ENCODE measurements around the gene EPHB6.

Gene EPHB6

GRCh38 chr7:142908921-142909890 lies 54.3 kb downstream of the EPHB6 start:
- DNase-seq: peak; percentile 45
- in situ Hi-C loops (cut with HindIII; ENCODE audit: low pct_ligation_motif_present, low pct_unique_long_range_greater_than_20kb, low sequenced_read_pairs): no loop called here

GRCh38 chr7:142910031-142910433 lies 55.2 kb downstream of the EPHB6 start:
- in situ Hi-C loops (cut with HindIII; ENCODE audit: low pct_ligation_motif_present, low pct_unique_long_range_greater_than_20kb, low sequenced_read_pairs): no loop called here
- no peak for DNase-seq

- DNase-seq: no peak
- in situ Hi-C loops (cut with HindIII; ENCODE audit: low pct_ligation_motif_present, low pct_unique_long_range_greater_than_20kb, low sequenced_read_pairs): no loop called here
Observed at GRCh38 chr7:142910481-142910880, 55.6 kb downstream of the EPHB6 start.

DNA sequence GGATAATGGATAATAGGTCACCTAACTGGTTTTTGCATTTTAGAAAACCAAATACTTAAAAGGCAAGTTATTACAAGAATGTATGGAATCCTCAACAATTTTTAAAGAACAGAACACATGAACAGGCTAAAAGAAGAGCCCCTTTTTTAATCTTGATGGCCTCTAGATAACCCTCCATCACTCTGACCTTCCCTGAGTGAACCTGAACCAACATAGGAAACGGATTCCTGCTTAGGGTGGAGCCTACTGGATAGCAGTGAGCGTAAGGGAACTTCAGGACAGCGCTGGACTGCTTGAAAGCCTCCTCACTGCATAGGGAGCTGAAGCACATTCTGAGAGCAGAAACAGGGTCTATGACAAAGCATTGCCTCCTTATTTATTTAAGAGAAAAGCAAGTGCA lies 58.2 kb downstream of the EPHB6 start:
- DNase-seq: no peak
- in situ Hi-C loops (cut with HindIII; ENCODE audit: low pct_ligation_motif_present, low pct_unique_long_range_greater_than_20kb, low sequenced_read_pairs): no loop called here

GRCh38 chr7:142913566-142913965 lies 58.7 kb downstream of the EPHB6 start:
- in situ Hi-C loops (cut with HindIII; ENCODE audit: low pct_ligation_motif_present, low pct_unique_long_range_greater_than_20kb, low sequenced_read_pairs): no loop called here
- no peak for DNase-seq

- in situ Hi-C loops (cut with HindIII; ENCODE audit: low pct_ligation_motif_present, low pct_unique_long_range_greater_than_20kb, low sequenced_read_pairs): no loop called here
- no peak for DNase-seq
Observed at GRCh38 chr7:142914121-142914520, 59.2 kb downstream of the EPHB6 start.

DNA sequence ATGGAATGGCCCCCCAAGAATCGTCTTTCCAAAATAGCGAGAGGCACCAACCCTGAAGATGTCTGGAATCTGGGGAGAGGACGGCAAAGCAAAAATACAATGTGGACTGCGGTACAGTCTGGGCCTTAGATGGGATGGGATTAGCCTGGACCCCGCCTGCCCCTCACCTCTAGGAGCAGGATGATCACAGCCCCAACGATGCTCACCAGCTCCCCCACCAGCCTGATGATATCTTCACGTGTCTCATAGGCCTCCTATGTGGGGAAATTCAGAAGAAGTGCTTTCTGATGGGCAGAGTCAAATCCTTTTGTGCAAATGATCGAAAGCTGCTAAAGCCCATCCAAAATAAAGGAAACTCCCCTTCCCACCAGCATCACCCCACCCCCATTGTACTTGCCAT lies 60.4 kb downstream of the EPHB6 start:
- no peak for DNase-seq
- in situ Hi-C loops (cut with HindIII; ENCODE audit: low pct_ligation_motif_present, low pct_unique_long_range_greater_than_20kb, low sequenced_read_pairs): no loop called here

GRCh38 chr7:142916508-142916907 lies 61.6 kb downstream of the EPHB6 start:
- DNase-seq: no peak
- in situ Hi-C loops (cut with HindIII; ENCODE audit: low pct_ligation_motif_present, low pct_unique_long_range_greater_than_20kb, low sequenced_read_pairs): no loop called here

- in situ Hi-C loops (cut with HindIII; ENCODE audit: low pct_ligation_motif_present, low pct_unique_long_range_greater_than_20kb, low sequenced_read_pairs): no loop called here
- no peak for DNase-seq
Observed at GRCh38 chr7:142917447-142917846, 62.6 kb downstream of the EPHB6 start.

- in situ Hi-C loops (cut with HindIII; ENCODE audit: low pct_ligation_motif_present, low pct_unique_long_range_greater_than_20kb, low sequenced_read_pairs): no loop called here
- no peak for DNase-seq
Observed at GRCh38 chr7:142918901-142919300, 64.0 kb downstream of the EPHB6 start.

GRCh38 chr7:142919656-142920055 lies 64.8 kb downstream of the EPHB6 start:
- no peak for DNase-seq
- in situ Hi-C loops (cut with HindIII; ENCODE audit: low pct_ligation_motif_present, low pct_unique_long_range_greater_than_20kb, low sequenced_read_pairs): no loop called here
